HUES6 (cell line): ENCODE data around the gene PIGP.
"Not testable (repeated sequence)": the region's sequence is repeated elsewhere in the genome, so short reads cannot be mapped to it uniquely, and the experiment has no call there.

Experiments
- H3K27ac ChIP-seq: 2 replicates; pipeline ENCODE4 v1.7.0; 2013; ENCODE audit warnings: low read depth, mild to moderate bottlenecking, low read length, inconsistent platforms
- H3K27me3 ChIP-seq: 2 replicates; pipeline ENCODE4 v1.6.1; 2013; ENCODE audit warnings: low read length; ENCODE audit not compliant: control insufficient read depth, insufficient read depth
- H3K36me3 ChIP-seq: 2 replicates; pipeline ENCODE4 v1.6.1; 2013; ENCODE audit warnings: low read length; ENCODE audit not compliant: control insufficient read depth, insufficient read depth
- H3K4me1 ChIP-seq: 2 replicates; pipeline ENCODE4 v1.6.1; 2013; ENCODE audit warnings: low read length; ENCODE audit not compliant: control insufficient read depth, insufficient read depth
- H3K4me3 ChIP-seq: 2 replicates; pipeline ENCODE4 v1.5.1; 2013; ENCODE audit warnings: low read depth, low read length
- H3K9ac ChIP-seq: one replicate; pipeline ENCODE4 v1.6.1; 2013; ENCODE audit warnings: mild to moderate bottlenecking, low read length
- H3K9me3 ChIP-seq: 2 replicates; pipeline ENCODE4 v1.6.1; 2013; ENCODE audit warnings: low read depth, low read length; ENCODE audit not compliant: control insufficient read depth, insufficient read depth

Gene PIGP

GRCh38 chr21:37072988-37073416 lies at the start of gene PIGP, which contains the start of gene TTC3:
PIGP (minus strand) TSS chr21:37073071; CDS start chr21:37072515, 556 bp downstream.
TTC3 (plus strand) TSS chr21:37073254; CDS start chr21:37087258, 14,004 bp downstream.
- Histone ChIP-seq H3K4me1 (peaks cover 10% of the 10 kb centered on the region), H3K9me3 (no peaks in the 10 kb centered on the region), H3K36me3 (peaks cover 7% of the 10 kb centered on the region; the same call in 1 of the 2 replicates), H3K27me3 (peaks cover 22% of the 10 kb centered on the region), H3K27ac (peak within 1 kb of the TSS; percentile 90), H3K9ac (peak within 1 kb of the TSS; percentile 87), H3K4me3 (peak within 1 kb of the TSS; percentile 81)

DNA sequence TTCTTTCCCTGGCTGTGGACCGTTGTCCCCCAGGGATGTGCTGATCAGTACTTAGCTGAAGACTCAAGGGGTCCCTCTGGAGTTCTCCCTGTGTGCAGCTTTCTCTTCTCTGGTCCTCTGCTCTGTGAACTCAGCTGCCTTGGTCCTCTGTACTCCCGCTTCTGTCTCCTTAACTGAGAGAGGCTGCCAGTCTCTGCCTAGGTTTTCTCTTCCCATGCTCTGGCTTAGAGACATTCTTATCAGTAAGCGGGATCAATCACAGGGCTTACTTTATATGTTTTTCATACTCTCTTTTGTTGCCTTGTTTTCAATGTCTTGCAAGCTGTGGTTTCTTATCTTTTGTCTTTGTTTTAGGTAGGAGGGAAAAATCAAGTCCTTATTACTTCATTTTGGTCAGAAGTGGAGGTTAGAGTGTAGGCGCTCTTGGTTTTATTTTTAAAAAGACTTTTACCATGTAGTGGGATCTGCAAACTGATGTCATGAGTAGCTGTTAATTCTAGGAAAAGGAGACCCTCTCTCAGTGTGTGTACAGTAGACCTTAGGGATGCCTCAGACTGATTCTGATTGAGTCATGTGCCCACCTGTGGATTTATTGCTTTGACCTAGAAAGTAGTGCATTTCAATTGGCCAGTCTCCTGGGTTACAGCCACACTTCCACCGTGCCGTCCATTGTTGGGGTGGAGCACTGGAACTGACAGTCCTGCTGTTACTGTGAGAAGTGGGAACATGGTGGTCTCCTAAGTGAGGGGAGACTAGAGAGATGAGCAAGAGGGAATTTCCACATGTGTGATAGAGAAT lies 46.7 kb upstream of the PIGP start:
- no peaks in the 10 kb centered on the region for H3K9me3 ChIP-seq
- no peak overlapping the region for H3K27ac ChIP-seq
- no peak overlapping the region for H3K4me3 ChIP-seq
- H3K9ac ChIP-seq: no peak overlapping the region
- no peaks in the 10 kb centered on the region for H3K27me3 ChIP-seq
- H3K36me3 ChIP-seq: no peaks in the 10 kb centered on the region; the same call in 1 of the 2 replicates
- H3K4me1 ChIP-seq: peaks cover 11% of the 10 kb centered on the region; the same call in 1 of the 2 replicates

- Histone ChIP-seq H3K4me1 (peaks cover 11% of the 10 kb centered on the region; the same call in 1 of the 2 replicates), H3K27me3 (no peaks in the 10 kb centered on the region), H3K36me3 (no peaks in the 10 kb centered on the region; the same call in 1 of the 2 replicates), H3K4me3 (no peak overlapping the region), H3K27ac (no peak overlapping the region), H3K9me3 (no peaks in the 10 kb centered on the region), H3K9ac (no peak overlapping the region)
Observed at GRCh38 chr21:37118187-37118826, 45.4 kb upstream of the PIGP start.

GRCh38 chr21:37117204-37117603 lies 44.3 kb upstream of the PIGP start:
- Histone ChIP-seq H3K36me3 (no peaks in the 10 kb centered on the region), H3K27ac (no peak overlapping the region), H3K9ac (no peak overlapping the region), H3K4me1 (peaks cover 11% of the 10 kb centered on the region; the same call in 1 of the 2 replicates), H3K27me3 (no peaks in the 10 kb centered on the region), H3K4me3 (no peak overlapping the region), H3K9me3 (no peaks in the 10 kb centered on the region)

GRCh38 chr21:37116459-37116858 lies 43.6 kb upstream of the PIGP start:
- H3K27me3 ChIP-seq, H3K9me3 ChIP-seq, H3K4me3 ChIP-seq, H3K36me3 ChIP-seq, H3K9ac ChIP-seq, H3K27ac ChIP-seq: not testable (repeated sequence)
- H3K4me1 ChIP-seq: peaks cover 11% of the 10 kb centered on the region; the same call in 1 of the 2 replicates

DNA sequence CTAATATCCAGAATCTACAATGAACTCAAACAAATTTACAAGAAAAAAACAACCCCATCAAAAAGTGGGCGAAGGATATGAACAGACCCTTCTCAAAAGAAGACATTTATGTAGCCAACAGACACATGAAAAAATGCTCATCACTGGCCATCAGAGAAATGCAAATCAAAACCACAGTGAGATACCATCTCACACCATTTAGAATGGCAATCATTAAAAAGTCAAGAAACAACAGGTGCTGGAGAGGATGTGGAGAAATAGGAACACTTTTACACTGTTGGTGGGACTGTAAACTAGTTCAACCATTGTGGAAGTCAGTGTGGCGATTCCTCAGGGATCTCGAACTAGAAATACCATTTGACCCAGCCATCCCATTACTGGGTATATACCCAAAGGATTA lies 41.4 kb upstream of the PIGP start:
- H3K9me3 ChIP-seq, H3K27ac ChIP-seq, H3K36me3 ChIP-seq, H3K4me3 ChIP-seq, H3K4me1 ChIP-seq, H3K9ac ChIP-seq, H3K27me3 ChIP-seq: not testable (repeated sequence)

DNA sequence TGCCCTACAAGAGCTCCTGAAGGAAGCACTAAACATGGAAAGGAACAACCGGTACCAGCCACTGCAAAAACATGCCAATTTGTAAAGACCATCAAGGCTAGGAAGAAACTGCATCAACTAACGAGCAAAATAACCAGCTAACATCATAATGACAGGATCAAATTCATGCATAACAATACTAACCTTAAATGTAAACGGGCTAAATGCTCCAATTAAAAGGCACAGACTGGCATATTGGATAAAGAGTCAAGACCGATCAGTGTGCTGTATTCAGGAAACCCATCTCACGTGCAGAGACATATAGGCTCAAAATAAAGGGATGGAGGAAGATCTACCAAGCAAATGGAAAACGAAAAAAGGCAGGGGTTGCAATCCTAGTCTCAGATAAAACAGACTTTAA lies 38.2 kb upstream of the PIGP start:
- H3K9me3 ChIP-seq: peaks cover 28% of the 10 kb centered on the region
- not testable (repeated sequence) for H3K36me3 ChIP-seq, H3K4me1 ChIP-seq

DNA sequence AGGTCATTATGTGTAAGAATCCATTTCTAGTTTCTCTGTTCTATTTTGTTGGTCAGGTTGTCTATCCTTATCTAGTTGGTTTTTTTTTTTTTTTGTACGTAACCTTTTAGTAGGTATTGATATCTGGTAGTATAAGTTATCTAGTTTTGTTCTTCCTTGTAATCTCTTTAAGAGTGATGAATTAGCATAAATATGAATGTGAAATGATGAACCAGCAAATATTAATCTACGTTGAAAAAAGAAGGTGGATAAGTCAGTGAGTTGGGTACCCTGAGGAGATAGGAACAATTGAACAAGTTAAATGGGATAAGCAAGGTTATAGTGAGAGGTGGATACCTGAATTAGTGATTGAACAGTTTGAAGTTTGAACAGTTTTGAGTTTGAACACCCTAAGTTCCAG lies 34.1 kb upstream of the PIGP start:
- H3K27ac ChIP-seq: no peak overlapping the region
- no peaks in the 10 kb centered on the region for H3K4me1 ChIP-seq
- H3K4me3 ChIP-seq: no peak overlapping the region
- peaks cover 28% of the 10 kb centered on the region for H3K9me3 ChIP-seq
- H3K36me3 ChIP-seq: peaks cover 8% of the 10 kb centered on the region
- no peaks in the 10 kb centered on the region for H3K27me3 ChIP-seq
- no peak overlapping the region for H3K9ac ChIP-seq

More for the DNA sequence above, 38.2 kb upstream of the PIGP start:
- H3K27me3 ChIP-seq, H3K4me3 ChIP-seq, H3K27ac ChIP-seq, H3K9ac ChIP-seq: not testable (repeated sequence)

- not testable (repeated sequence) for H3K4me3 ChIP-seq, H3K9ac ChIP-seq, H3K27me3 ChIP-seq, H3K4me1 ChIP-seq, H3K27ac ChIP-seq
- peaks cover 15% of the 10 kb centered on the region for H3K36me3 ChIP-seq
- peaks cover 14% of the 10 kb centered on the region for H3K9me3 ChIP-seq
Observed at GRCh38 chr21:37102746-37103145, 29.9 kb upstream of the PIGP start.

- Histone ChIP-seq H3K4me1 (no peaks in the 10 kb centered on the region), H3K36me3 (peaks cover 20% of the 10 kb centered on the region), H3K27me3 (no peaks in the 10 kb centered on the region), H3K9me3 (peaks cover 1% of the 10 kb centered on the region; the same call in 1 of the 2 replicates), H3K27ac (no peak overlapping the region), H3K4me3 (no peak overlapping the region), H3K9ac (no peak overlapping the region)
Observed at GRCh38 chr21:37101384-37101783, 28.5 kb upstream of the PIGP start.

- H3K27me3 ChIP-seq: no peaks in the 10 kb centered on the region
- no peaks in the 10 kb centered on the region for H3K4me1 ChIP-seq
- H3K9ac ChIP-seq: no peak overlapping the region
- peaks cover 20% of the 10 kb centered on the region for H3K36me3 ChIP-seq
- no peak overlapping the region for H3K27ac ChIP-seq
- no peak overlapping the region for H3K4me3 ChIP-seq
- no peaks in the 10 kb centered on the region for H3K9me3 ChIP-seq
Observed at GRCh38 chr21:37100316-37100715, 27.4 kb upstream of the PIGP start.
